Colon (tissue), 2 donors: Measurements from ENCODE around the gene RTN4RL1.

Experiments
- FAIRE-seq: peaks from 2 replicates; lab custom pipeline; 2012; peaks lifted over from hg19 to GRCh38; lab: Jason Lieb, UNC
- donor health status: control.
- donor health status: control.

Gene RTN4RL1

DNA sequence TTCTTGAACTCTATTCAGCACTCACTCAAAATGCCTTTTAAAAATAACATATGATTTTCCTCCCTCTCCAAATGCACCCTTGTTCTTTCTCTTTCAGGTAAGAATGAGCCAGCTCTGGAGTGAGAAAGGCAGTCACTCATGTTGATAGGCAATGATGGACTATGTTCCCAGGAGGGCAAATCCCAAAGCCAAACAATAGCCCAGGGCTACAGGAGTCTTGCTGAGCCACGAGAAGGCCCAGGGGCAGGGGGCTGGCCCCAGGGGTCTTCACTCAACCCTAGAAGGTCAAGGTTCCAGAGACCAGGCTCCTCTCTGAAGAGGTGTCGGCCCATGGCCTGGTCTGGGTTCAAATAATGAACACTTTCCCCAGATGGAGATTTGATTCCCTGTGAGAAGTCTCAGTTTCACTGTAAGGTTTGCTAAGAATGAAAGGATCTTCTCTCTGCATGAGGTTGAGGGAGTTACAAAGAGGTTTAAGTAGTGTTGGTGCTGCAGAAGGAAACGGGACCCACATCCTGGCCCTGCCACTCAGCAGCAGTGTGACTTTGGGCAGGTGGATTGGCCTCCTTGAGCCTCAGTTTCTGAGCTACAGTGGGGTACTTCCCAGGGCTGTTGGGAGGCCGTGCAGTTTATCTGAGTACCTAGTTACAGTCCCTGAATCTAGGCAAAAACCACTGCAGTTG, 49.0 kb downstream of the RTN4RL1 start:
- no peak for FAIRE-seq

DNA sequence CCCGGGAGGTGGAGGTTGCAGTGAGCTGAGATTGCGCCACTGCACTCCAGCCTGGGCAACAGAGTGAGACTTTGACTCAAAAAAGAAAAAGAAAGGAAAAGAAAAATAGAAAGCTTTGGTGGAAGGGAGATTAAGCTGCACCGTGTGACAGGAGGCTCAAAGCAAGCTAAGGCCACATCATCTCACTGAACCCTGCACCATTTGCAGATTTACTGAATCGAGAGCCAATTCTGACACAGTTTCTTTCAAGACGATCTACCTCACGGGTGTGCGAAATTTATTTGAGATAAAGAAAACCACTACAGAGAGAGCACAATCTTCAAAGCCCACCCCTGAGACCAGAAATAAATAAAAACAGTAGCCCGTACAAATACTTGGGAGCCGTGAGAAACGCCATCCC, 49.6 kb downstream of the RTN4RL1 start:
- FAIRE-seq, result no peak

DNA sequence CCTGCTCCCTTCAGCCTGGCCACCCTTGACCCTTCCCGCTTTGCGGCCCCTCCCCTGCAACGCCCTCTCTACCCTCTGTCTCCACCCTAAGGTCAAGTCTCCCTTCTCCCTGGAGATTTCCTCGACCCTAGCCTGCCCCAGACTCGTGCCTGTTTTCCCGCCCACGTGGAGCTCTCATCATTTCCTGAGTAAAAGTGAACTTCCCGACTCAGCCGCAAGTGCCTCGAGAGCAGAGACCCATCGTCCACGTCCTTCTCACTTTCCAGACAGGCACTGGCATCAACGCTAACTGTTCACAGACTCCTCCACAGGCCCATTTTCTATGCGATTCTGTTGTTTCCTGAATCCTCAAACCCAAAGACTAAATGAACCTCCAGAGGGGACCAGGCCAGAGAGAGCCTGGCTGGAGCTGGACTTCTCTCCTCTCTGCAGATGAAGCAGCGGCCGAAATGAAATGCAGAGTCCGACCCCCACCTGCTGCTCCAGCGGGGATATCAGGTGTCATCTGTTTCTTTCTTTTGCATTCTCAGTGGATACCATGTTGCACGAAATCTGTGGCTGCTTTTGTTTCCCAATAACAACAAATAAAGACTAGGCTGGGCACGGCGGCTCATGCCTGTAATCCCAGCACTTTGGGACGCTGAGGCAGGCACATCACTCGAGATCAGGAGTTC, 52.5 kb downstream of the RTN4RL1 start:
- FAIRE-seq, result no peak

DNA sequence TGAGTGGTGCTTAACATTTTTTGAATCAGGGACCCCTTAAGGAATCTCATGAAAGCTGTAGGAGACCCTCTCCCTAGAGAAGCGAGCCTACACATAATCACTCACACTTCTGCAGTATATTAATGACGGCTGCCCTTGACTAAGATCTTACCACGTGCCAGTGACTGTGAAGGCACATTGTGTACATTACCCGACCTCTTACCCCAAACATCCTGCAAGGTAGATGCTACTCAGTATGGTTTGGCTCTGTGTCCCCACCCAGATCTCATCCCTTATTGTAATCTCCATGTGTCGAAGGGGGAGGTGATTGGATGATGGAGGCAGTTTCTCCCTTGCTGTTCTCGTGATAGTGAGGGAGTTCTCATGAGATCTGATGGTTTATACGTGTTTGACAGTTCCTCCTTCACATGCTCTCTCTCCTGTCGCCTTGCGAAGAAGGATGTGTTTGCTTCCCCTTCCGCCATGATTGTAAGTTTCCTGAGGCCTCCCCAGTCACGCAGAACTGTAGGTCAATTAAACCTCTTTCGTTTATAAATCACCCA, 54.2 kb downstream of the RTN4RL1 start:
- FAIRE-seq, result no peak

DNA sequence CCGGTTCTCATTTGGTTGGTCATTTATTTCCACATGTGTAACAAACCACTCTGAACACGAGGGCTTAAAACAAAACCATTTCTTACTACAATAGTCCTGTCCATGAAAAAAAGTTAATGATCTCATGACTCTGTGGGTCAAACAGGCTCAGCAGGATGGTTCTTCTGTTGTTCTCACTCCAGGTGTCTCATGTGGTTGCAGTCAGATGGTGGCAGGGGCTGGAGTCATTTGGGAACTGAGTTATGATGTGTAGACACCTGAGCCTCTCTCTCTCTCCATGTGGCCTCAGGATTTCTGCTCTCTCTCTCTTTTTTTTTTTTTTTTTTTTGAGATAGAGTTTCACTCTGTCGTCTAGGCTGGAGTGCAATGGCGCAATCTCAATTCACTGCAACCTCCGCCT, 55.4 kb downstream of the RTN4RL1 start:
- no peak for FAIRE-seq

DNA sequence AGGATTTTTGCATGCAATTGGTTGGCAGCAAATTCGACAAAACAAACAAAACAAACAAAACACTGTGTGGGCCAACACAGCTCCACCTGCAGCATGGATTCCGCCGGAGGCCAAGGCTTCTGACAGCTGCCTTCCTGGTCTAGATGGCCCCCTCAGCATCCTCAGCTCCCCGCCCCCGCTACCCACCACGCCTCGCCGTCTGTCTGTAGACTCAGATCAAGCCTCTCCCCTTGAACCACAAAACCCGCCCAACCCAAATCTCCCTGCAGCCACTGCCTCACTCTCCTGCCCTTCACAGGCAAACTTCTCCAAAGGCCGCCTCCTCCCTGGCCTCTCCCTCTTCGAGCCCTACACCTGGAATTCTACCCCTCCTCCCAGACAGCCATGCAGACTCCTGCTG, 57.9 kb downstream of the RTN4RL1 start:
- no peak for FAIRE-seq

DNA sequence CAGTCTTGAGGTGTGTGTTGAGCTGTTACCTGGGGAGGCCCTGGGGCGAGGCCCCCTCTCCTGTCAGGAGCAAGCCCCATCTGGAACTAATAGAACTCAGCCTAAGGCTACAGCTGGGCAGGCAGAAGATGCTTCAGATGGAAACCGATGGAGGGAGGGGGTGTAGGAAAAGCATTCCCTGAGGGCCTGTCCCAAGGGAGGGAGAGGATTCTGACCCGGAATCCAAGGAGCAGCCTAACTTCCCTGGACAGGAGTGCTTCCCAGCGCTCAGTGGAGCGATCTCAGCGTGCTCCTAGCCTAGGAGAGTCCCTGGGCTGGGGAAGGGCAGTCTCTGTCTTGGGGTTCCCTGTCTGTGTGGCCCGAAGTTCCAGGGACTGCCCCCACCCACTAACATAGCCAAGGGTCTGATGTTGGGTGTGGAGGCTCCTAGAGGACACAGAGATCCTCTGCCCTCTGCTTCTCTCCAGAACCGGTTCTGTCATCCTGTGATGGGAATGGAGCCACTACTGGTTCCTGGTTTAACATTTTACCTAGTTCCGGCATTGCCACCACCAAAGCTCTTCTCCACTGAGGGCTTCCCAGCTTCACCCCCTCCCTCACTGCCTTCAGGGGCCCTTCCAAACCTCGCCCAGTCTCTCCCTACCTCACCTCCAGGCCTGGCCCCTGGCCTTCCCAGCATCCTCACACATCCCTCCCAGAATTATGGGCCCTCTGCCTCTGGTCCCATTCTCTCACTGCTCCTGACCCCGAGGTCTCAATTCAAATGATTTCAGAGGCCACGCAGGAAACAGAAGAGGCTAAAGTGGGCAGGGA, 58.7 kb downstream of the RTN4RL1 start:
- FAIRE-seq, result no peak

DNA sequence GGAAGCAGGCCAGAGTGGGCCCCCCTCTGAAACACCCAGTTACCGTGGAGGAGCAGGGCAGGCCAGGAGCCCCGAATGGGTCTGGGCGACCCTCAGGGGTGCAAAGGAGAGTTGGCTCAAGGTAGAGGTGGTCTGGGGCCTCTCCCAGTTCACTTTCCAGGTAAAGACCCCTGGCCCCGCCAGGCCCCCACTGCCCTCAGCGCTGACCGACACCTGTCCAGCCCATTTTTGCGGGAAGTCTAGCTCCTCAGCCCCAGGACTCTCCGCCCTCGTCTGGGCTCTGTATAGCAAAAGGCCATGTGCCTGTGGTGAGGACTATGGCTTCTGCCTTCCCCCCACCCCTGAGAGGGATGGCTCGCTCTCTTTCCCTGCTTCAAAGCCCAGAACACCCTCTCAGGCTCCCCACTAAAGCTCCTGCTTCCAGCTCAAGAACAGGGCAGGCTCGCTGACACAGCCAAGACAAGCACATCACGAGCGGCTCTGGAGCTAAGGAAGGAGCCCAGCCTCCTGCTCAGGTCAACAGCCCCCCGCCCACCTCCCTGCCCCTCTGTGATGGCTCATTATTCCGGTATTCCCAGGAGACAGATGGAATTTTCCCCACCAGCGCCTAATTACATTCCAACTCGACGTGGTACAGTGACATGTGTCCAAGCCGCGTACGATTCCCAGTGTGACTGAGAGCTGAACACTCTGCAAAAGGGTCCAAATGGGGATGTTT, 59.4 kb downstream of the RTN4RL1 start:
- FAIRE-seq, result no peak

DNA sequence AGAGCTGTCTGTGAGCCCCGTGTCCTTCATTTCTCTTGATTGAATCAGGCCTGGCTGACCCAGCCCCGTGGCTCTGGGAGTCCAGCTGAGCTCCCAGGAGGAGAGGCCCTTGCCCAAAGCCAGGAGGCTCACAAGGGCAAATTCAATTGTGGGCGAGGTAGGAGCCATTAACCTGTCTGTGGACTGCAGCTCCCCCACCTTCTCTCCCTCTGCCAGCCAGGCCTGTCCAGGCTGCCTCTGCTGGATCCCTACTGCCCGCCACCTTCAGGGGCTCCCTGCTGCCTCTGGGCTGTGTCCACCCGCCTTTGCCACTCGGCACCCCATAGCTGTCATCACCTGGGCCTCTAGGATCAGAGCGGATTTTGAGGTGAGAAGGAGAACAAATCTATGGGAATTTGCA, 61.9 kb downstream of the RTN4RL1 start:
- no peak for FAIRE-seq

DNA sequence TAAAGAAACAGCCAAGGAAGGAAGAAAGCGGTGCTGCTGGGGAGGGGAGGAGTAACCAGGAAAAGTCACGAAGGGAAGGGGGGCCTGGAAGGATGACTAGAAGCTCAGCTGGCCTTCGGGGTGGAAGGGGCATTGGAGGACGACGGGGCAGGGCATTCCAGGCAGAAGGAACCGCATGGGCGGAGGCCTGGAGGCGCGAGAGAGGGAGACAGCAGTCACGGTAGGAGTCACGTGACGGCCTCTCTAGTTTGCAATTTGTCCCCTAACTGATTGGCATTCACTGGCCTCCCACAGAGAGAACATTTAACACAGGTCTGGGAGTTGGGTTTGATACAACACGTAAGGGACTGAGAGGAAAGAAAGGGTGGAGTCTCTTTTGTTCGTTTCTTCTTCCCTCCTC, 63.9 kb downstream of the RTN4RL1 start:
- no peak for FAIRE-seq

DNA sequence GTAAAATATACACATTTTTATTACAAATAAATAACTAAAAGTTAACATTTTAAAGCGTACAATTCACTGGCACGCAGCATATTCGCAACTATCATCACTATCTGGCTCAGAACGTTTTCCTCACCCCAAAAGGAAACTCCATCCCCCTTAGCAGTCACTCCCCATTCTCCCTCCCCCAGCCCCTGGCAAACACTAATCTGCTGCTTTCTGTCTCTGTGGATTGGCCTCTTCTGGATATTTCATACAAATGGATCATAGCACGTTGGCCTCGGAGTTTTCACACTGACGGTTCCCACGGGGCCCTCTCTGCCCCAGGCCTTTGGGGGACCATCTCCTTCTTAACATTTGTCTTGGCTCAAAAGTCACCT, 64.6 kb downstream of the RTN4RL1 start:
- no peak for FAIRE-seq

DNA sequence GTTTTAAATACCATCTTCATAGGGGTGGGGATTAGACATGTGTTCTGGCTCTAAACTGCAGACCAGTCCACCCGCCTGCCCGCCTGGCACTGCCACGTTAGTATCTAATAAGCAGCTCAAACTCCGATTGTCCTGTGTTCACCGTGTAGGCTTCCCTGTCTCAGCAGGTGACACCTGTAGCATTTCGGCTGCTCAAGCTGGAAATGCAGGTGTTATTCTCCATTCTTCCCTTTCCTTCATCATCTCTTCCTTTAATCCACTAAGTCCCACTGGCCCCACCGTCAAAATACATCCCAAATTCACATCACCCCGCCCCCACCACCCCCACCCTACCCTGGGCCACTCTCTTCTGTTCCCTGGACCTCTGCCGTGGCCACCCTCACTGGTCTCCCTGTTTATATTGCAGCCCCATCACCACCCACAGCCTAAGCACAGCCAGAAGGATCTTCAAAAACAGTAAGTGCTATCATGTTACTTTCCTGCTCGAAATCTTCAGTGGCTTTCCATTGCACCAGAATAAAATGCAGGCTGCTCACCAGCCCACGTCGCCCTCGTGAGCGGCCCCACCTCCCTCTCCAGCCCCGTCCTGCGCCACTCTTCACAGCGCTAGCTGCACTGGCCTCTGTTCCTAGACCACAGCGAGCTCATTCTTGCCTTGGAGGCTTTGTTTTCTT, 65.1 kb downstream of the RTN4RL1 start:
- no peak for FAIRE-seq

DNA sequence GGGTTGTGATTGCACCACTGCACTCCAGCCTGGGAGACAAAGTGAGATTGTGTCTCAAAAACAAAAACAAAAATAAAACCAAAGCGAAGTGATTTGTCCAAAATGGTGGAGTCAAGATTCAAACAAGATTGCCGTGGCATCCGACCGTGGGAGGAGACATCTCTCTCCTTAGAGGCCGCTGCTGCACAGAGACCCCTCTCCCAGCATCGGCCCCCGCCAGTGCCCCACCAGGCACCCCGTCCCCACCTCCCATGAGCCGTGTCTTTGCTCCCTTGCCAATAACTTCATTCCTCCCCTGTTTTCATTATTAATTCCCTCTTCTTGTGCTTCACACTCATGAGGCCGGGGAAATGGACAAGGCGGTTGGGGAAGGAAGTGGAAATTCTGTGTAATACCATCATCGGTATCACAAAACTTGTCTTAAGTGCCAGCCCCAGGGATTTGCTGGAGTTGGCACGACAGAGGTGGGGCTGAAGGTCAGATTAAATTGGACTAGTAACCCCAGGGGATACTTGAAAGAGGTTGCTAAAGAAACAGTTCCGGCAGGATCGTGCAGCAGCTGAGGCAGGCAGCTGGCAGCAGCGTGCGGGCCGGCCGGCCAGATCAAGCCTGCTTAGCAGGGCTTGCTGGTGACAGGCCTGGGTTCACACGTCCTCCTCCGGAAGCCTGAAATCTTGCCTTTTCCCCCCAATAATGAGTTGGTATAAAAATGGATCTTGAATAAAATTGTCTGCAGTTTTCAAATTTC, 66.8 kb downstream of the RTN4RL1 start:
- FAIRE-seq, result no peak

DNA sequence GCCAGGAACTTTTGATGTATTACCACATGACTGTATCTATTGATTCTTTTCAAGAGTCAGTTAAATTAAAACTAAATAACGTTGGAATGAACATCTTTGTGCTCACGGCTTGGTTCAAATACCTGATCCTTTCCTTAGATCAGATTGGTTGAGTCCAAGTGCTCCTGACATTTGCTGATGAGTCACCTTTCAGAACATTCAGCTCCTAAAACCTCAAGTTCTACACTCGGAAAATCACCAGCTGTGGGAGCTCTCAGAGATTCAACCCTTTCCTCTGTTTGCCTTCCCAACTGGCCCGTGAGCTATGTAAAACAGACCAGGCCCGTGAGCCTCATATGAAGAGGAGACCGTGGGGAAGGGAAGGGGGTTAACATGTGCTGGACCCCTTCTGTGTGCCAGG, 68.1 kb downstream of the RTN4RL1 start:
- no peak for FAIRE-seq

DNA sequence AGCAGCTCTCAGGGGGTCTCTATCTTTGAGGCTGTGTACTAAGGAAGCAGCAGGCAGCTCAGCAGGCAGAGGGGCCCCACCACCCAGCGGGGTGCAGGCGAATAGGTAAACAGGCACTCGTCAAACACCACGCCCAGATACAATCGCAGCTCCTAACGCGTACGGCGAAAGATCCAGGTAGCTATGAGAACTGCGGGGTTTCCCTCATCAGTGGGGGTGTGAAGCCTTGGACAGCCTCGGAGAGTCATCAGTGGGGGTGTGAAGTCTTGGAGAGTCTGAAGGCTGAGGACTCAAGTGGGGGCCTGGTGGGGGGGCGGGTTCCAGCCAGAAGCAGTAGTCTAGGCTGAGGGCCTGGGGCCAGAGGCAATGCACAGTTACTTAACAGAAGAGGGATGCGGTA, 69.0 kb downstream of the RTN4RL1 start:
- FAIRE-seq, result no peak

DNA sequence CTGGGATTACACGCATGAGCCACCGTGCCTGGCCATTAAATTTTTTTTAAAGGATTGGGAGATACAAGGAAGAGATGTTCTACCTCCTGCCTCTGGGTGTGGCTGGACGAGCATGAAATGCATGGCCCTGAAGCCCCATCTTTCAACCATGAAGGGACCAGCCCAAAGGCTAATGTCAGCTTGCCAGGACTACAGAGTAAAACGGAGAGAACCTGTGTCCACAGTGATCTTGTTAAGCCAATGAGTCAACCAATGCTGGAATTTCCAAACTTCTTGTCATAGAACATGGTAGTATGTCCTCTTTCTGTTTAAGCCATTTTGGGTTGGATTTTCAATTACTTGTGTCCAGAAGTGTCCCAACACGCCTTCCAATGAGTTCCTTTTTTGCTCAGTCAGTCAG, 71.3 kb downstream of the RTN4RL1 start:
- FAIRE-seq, result no peak

DNA sequence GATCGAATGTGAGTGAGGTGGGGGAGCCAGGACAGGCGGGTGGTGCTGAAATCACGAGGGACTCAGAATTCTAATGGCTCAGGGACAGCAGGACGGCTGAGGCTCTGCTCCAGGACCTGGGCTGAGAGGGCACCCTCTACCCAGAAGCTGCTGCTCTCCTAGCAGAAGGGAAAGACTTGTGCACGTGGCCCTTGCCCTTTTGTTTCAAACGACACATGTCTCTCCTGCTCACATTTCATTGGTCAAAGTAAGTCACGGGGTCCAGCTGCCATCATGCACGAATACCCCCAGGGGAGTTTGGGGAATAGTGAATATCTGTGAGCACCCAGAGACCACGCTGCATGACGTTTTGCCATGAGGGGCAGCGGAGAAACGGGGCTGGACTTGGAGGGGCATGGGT, 73.2 kb downstream of the RTN4RL1 start:
- no peak for FAIRE-seq

DNA sequence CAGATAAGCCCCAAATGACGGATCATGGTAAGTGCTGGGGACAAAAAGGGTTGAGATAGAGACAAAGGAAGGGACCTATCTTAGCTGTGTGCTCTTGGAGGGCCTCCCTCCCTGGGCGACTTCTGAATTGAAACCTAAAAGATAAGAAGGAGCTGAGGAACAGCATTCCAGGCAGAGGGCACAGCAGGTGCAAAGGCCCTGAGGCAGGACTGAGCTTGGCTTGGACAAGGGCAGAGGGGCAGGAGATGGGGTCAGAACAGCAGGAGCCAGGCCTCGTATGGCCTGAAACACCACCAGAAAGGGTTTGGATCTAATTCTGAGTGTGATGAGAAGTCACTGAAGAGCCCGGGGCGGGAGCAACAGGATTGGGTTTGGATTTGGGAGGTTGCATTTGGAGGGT, 75.4 kb downstream of the RTN4RL1 start:
- no peak for FAIRE-seq

DNA sequence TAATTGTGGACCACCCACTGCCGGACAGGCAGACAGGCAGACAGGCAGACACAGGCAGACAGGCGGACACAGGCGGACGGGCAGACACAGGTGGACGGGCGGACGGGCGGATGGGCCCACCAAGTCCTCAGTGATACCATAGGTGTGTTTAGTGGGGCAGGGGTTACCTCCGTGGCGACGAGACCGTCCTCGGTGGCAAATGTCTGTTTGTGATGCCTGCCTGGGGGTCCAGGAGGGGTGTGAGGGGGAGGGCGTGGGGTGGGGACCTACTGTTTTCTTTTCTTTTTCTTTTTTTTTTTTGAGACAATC, 76.7 kb downstream of the RTN4RL1 start:
- no peak for FAIRE-seq

DNA sequence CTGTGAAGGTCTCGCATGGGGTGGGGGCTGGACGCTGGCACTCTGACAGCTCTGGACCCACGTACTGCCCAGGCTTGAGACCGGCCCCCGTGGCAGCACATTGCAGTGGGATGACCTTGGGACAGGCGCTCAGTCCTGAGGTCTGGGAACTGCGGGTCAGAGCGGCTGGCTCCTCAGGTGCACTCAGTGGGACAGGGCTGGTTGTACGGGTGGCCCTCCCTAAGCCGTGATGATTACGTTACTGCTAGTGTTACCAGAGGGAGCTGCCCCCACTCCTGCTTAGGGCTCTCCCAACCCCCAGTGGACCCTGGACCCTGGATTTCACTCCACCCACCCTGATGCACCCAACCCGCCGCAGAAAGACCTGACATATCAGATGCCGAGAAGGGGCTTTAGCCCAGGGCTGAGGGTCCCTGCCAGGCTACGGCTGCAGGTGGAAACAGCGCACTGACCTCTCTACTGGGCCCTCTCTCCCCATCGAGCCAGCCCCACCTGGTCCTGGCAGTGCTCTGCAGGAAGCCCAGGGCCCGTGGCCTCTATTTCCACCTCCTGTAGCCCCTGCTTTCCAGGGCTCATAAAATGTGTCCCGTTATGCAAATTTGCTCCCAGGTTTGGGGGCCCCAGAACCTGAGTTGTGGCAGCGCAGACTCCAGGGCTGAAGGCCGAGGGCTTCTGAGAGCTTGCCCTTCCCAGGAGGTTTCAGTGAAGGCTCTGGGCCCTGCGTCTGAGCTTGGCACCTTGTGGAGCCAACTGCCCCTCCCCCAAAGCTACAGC, 77.2 kb downstream of the RTN4RL1 start:
- FAIRE-seq, result no peak
